Stimulated activated CD4-positive, alpha-beta T cell treated with anti-CD3 and anti-CD28 coated beads, Interleukin-1b, Interleukin-23, amount 100 ng/mL, for 4 hours (primary cell): ENCODE data around the gene SSBP3.

Source experiments
- DNase-seq, 2 donors: peaks; one replicate each; pipeline ENCODE4 v3.0.0-alpha.2; 2020; ENCODE audit warnings: low read depth in 2 of 2

The SSBP3 gene

DNA sequence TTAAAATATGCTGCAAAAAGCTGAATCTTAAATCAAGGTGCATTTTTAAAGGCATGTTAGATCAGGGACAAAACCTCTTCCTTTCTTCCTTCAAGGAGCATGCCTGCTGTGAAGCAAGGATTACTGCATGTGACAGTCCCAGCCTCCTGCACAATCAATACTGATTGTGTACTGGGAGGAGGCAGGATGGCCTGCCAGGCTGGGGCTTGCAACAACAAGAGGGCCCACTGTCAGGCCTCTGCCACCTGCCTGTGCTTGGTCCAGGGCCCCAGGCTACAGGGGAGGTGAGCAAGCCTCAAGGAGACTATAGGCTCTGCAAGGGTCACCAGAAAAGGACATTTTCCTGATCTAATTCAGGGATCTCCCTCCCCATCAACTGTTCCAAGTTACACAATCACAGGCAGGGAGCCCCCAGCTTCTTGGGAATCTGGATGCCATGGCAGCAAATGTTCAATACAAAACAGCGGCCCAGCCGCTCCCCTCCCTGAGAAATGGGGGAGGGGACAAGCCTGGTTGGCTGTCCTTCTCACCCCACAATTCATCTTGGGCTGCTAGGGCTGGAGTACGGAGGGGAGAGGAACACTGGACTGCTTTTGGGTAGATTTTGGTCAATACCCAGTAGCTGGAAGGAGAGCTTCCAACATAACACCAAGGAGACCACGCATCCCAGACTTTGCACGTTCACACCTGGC is 76.7 kb downstream of the SSBP3 start:
- no peak for DNase-seq

GRCh38 chr1:54328066-54328636 is 78.0 kb downstream of the SSBP3 start:
- no peak for DNase-seq

DNA sequence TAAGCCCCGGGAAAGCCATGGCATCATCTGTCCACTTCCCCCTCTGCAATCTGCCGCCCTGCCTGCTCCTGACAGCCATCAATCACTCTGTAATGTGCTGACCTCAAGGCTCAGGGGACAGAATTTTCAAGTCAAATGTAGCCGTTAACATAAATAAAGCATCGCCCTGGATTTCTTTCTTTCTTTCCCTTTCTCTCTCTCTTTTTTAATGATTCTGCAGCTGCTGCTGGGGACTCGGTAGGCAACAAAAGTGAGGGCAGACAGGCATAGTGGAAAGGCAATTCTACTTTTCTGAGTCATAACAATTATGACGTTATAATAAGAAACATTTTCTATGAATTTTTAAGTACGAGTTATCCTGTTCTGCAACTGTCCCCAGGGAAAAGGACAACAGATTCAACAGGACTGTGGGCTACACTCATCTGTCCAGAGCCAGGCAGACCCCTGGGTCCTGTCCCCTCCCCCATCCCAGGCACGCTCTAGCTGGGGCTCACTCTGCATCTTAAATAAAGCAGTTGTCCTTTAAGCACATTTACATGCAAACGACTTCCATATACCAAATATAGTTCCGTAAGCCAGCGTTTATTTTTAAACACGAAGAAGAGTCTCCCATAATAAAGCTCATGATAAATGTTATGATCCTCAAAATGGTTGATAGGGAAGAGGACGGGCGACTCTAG is 78.7 kb downstream of the SSBP3 start:
- DNase-seq, result no peak

DNA sequence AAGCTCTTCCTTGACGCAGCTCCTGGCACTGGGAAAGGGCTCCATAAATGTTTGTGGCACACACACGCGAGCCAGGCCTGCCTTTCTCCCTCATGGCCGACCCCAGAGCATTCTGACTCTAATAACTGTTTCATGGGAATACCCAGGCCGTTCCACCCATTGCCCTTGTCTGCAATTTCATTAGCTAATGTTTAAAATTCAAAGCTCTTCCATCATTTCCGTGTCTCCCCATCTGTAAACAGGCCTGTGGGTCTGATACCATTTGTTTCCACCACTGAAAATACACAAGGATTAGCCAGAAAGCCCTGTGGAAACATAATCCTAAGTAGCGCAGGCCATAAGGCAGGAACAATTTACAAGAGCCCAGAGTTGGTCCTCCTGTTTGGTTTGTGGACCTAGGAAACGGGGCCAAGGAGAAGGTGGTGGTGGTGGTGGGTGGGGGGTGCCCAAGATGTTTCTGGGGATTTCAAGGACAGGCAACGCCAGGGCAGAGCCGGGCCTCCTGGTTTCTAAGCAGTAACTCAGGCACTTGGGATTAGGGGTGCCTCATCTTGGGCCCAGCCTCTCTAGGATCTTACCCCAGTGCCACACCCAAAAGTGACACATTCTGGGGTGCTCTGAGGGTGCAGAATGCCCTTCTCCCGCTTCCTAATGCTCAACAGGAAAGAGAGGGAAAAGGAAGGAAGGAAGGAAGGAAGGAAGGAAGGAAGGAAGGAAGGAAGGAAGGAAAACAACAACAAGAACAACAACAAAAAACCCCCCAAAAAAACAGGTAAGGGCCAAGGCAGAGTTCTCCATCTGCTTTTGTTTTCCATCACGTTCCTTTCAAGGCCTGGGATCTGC is 79.4 kb downstream of the SSBP3 start:
- no peak for DNase-seq

DNA sequence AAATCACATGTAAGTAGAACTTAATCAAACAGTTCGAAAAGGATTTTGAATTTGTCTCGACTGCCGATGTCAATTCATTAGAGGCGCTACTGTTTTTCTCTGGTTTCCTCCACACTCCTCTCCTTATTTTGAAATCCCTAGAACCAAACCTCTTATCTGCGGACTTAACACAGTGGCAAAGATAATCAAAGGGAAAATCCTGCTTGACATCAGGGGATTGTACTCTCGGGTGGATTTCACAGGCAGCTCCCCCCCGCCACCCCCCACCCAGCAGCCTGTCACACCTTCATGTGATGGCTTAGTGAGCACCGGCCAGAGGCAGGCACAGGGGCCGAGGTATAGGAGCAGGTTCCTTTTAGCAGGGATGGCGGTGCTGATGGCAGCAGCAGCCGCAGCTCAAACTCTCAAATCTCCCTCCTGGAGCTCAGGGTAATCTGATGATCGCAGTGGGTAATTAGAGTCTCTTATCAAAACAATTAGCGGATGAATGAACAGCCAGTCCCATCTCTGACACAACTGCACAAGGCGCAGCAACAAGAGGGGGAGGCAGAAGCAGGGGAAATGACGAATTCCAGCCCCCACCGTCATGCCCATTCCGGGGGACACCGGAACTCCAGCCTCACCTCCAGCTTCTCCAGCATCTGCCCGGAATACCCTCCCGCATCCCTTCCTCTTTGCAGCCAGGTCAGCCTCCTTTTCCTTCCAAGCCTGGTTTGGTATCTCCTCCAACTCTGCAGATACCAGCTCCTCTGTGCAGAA is 80.3 kb downstream of the SSBP3 start:
- DNase-seq, result no peak

- no peak for DNase-seq
Measured at GRCh38 chr1:54325284-54325683, 80.9 kb downstream of the SSBP3 start.

DNA sequence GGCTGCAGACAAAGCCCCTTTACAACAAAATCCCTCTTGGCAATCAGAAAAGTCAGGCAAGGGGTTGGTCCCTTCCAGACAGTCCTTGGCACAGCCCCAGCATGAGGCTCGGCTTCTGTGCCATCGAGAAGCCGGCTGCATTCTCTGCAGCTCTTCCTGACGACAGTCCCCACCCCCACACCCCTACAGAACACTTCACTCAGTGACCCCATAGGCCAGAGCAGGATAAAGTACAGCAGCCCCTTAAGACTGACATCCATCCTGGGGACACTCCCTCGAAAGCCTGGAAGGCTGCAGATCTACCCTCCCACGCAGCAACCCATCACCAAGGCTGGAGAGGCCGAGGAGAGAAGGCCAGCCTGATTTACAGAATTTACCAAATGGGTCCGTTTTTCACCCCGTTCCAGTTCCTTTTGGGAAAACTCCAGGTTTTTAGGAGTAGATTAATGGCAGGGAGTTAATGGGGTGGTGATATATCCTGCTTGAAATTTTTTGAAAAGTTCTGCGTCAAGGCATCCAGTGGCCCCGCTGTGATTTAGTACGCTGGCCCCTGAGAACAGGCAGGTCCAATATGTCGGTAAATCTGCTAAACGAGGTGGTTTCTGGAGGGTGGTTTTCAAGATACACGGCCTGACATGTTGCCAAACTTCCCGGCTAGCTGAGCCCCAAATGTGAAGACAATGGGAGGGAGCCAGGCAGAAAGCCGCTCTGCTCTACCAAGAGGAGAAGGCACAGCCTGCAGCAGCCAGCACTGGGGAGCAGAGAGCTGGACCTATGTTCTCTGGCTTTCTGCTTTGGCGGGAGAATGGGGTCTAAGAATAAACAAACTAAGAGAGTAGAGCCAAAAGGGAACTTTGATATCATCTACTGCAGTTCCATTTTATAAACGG is 81.7 kb downstream of the SSBP3 start:
- DNase-seq, result no peak

DNA sequence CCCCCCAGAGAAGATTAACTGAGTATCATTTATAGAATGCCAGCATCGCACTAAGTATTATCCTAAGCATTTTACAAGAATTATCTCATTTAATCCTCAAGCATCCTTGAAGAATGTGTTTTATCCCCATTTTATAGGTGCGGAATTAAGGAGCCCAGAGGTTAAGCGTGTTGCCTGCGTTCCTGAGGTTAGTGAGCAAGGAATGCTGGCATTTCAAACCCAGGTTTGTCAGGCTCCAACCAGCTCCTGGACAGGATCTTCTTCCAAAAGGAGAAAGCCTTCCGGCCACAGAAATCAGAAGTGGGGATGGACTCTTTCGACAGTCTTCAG is 82.3 kb downstream of the SSBP3 start:
- no peak for DNase-seq

GRCh38 chr1:54323324-54323739 is 82.9 kb downstream of the SSBP3 start:
- DNase-seq, result no peak

DNA sequence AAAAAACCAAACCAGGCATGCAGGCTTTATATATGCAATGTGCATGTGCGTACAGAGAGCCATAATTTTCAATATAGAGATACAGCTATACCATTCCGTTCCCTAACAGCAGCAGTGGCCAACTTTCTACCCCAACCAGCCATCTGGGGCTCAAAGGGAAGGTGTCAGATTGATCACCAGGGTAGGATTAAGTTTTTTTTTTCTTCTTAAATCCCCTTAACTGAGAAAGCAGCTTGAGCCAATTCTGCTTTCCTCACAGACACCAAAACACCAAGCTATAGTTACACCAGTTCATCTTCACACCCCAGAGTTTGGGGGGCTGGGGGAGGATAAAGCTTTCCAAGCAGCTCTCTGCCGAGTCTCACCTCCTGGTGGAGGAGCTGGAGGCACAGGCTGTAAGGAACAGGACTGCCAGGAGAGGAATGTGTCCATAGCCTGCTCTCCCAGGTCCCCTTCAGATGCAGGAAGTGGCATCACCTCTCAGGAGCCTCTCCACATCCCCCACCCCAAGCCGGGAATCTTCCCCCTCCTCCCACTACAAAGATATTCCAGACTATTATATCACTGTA is 87.9 kb downstream of the SSBP3 start:
- no peak for DNase-seq

DNA sequence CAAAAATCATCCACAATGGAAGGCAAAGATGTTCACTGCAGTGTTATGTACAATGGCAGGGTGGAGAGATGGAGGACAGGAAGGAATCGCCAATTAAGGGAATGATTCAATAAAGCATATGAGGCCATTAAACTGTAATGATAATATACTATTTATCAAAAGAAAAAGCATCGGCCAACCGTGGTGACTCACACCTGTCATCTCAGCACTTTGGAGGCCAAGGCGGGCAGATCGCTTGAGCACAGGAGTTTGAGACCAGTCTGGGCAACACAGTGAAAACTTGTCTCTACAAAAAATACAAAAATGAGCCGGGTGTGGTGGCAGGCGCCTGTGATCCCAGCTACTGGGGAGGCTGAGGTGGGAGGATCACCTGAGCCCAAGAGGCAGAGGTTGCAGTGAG is 89.1 kb downstream of the SSBP3 start:
- DNase-seq, result no peak

DNA sequence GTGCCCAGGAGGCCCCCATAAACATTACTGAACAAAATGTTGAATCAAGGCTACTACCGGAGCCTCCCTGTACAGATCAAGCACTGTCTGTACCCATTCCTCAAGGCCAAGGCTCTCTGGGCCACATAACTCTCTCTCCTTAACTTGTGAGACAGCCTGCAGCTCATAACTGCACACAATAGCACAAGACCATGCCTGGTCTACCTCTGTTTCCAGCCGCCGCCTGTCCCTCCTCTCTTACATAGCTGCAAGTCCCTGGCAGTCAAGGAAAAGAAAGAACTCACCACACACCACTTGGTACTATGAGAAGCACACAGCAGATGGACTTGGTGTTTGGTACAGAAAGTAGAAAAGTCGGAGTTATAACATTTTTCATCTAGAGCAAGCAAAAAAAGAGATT is 91.1 kb downstream of the SSBP3 start:
- no peak for DNase-seq

- DNase-seq, result no peak
Measured at GRCh38 chr1:54314696-54315095, 91.5 kb downstream of the SSBP3 start.

- DNase-seq, result no peak
Measured at GRCh38 chr1:54312796-54313316, 93.3 kb downstream of the SSBP3 start.

DNA sequence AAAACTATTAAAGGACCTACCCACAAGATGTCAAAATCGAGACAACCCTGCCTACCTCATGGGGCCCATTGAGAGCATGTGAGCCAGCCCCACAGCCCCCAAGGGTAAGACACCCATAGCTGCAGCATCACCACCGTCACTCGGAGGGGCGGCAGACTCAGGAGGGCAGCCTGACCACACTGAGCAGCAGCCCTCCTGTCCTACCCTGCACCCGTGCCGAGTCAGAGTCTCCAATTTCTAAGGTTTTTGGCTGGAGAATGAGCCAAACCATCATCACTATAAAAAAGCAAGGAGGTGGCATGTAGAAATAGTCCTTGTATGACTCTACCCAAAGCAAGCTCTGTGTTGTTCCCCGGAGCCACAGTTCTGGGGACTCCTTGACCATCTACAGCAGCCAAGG is 94.7 kb downstream of the SSBP3 start:
- no peak for DNase-seq

GRCh38 chr1:54310439-54311328 is 95.5 kb downstream of the SSBP3 start:
- peak in 1 of 2 donors; percentile 23 for DNase-seq

- DNase-seq, result no peak
Measured at GRCh38 chr1:54309631-54310366, 96.4 kb downstream of the SSBP3 start.

- DNase-seq, result no peak
Measured at GRCh38 chr1:54307305-54307704, 98.9 kb downstream of the SSBP3 start.
